H9 (cell line): ENCODE results near the gene ROBO3. TPM values are rescaled to one million over a fixed set of nuclear protein-coding genes. Genes with fewer than 3 reads are reported as not detected.

Experiments
- DNase-seq: peaks from one replicate; pipeline ENCODE4 v3.0.0-alpha.2; 2017
- H2AFZ ChIP-seq: one replicate; pipeline ENCODE4 v1.6.1; 2013; ENCODE audit warnings: mild to moderate bottlenecking, low read length, control low read depth, moderate library complexity
- H2AK5ac ChIP-seq: 2 replicates; pipeline ENCODE4 v1.6.1; 2013; ENCODE audit warnings: low read length, control low read depth, mixed read lengths; ENCODE audit not compliant: insufficient read length
- H2BK120ac ChIP-seq: one replicate; pipeline ENCODE4 v1.6.1; 2013; ENCODE audit warnings: low read depth, mild to moderate bottlenecking, low read length, control low read depth, inconsistent platforms; ENCODE audit not compliant: poor library complexity, severe bottlenecking
- H2BK12ac ChIP-seq: 2 replicates; pipeline ENCODE4 v1.6.1; 2013; ENCODE audit warnings: low read length, control low read depth, mixed read lengths, low read depth; ENCODE audit not compliant: insufficient read length
- H2BK15ac ChIP-seq: 2 replicates; pipeline ENCODE4 v1.6.1; 2013; ENCODE audit warnings: low read depth, low read length, control low read depth
- H2BK20ac ChIP-seq: one replicate; pipeline ENCODE4 v1.6.1; 2013; ENCODE audit warnings: low read depth, mild to moderate bottlenecking, low read length, control low read depth, inconsistent platforms; ENCODE audit not compliant: poor library complexity, severe bottlenecking
- H2BK5ac ChIP-seq: 2 replicates; pipeline ENCODE4 v1.6.1; 2013; ENCODE audit warnings: low read length, control low read depth, mixed read lengths; ENCODE audit not compliant: insufficient read length
- H3K14ac ChIP-seq: 2 replicates; pipeline ENCODE4 v1.6.1; 2013; ENCODE audit warnings: low read length, control low read depth; ENCODE audit not compliant: insufficient read depth
- H3K18ac ChIP-seq: 2 replicates; pipeline ENCODE4 v1.6.1; 2013; ENCODE audit warnings: low read depth, mild to moderate bottlenecking, mixed read lengths, low read length, control low read depth; ENCODE audit not compliant: insufficient read length
- H3K23ac ChIP-seq: 2 replicates; pipeline ENCODE4 v1.6.1; 2013; ENCODE audit warnings: low read length, control low read depth, mixed read lengths, low read depth; ENCODE audit not compliant: insufficient read length
- H3K23me2 ChIP-seq: 2 replicates; pipeline ENCODE4 v1.6.1; 2013; ENCODE audit warnings: low read depth, mild to moderate bottlenecking, mixed read lengths, low read length, control low read depth; ENCODE audit not compliant: insufficient read length, poor library complexity, severe bottlenecking
- H3K27ac ChIP-seq: 2 replicates; pipeline ENCODE4 v1.5.1; 2013; ENCODE audit warnings: low read length, control low read depth, mixed read lengths, low read depth; ENCODE audit not compliant: insufficient read length
- H3K27me3 ChIP-seq: 2 replicates; pipeline ENCODE4 v1.6.1; 2013; ENCODE audit warnings: low read length, control low read depth, inconsistent platforms; ENCODE audit not compliant: insufficient read depth
- H3K4ac ChIP-seq: 2 replicates; pipeline ENCODE4 v1.6.1; 2013; ENCODE audit warnings: low read depth, mild to moderate bottlenecking, control low read depth, inconsistent platforms, low read length, moderate library complexity
- H3K4me1 ChIP-seq: 2 replicates; pipeline ENCODE4 v1.6.1; 2013; ENCODE audit warnings: low read length, control low read depth, inconsistent platforms; ENCODE audit not compliant: insufficient read depth
- H3K4me2 ChIP-seq: 2 replicates; pipeline ENCODE4 v1.6.1; 2013; ENCODE audit warnings: low read length, control low read depth, mixed read lengths; ENCODE audit not compliant: insufficient read length, insufficient read depth
- H3K56ac ChIP-seq: 2 replicates; pipeline ENCODE4 v1.6.1; 2013; ENCODE audit warnings: low read depth, mild to moderate bottlenecking, mixed read lengths, low read length, control low read depth; ENCODE audit not compliant: insufficient read length
- H3K79me1 ChIP-seq: 2 replicates; pipeline ENCODE4 v1.6.1; 2013; ENCODE audit warnings: low read depth, mild to moderate bottlenecking, moderate library complexity, low read length, control low read depth, inconsistent platforms; ENCODE audit not compliant: insufficient read depth, poor library complexity, severe bottlenecking
- H3K79me2 ChIP-seq: 2 replicates; pipeline ENCODE4 v1.6.1; 2013; ENCODE audit warnings: low read length, control low read depth, inconsistent platforms; ENCODE audit not compliant: insufficient read depth
- H3K9ac ChIP-seq: 2 replicates; pipeline ENCODE4 v1.6.1; 2013; ENCODE audit warnings: low read length, control low read depth, mixed read lengths; ENCODE audit not compliant: insufficient read length; ENCODE audit errors: extremely low read depth
- H3K9me3 ChIP-seq: one replicate; pipeline ENCODE4 v1.6.1; 2013; ENCODE audit warnings: low read depth, low read length, inconsistent platforms; ENCODE audit not compliant: control insufficient read depth
- H3T11ph ChIP-seq: one replicate; pipeline ENCODE4 v1.6.1; 2013; ENCODE audit warnings: mild to moderate bottlenecking, low read length, control low read depth, inconsistent platforms
- H4K20me1 ChIP-seq: one replicate; pipeline ENCODE4 v1.6.1; 2013; ENCODE audit not compliant: control insufficient read depth, insufficient read length, insufficient read depth
- H4K5ac ChIP-seq: 2 replicates; pipeline ENCODE4 v1.6.1; 2013; ENCODE audit warnings: low read depth, mild to moderate bottlenecking, mixed read lengths, low read length, control low read depth; ENCODE audit not compliant: insufficient read length
- H4K8ac ChIP-seq: replicated peaks from 2 replicates; pipeline ENCODE4 v1.6.1; 2013; ENCODE audit warnings: low read length, control low read depth, mixed read lengths, low read depth; ENCODE audit not compliant: insufficient read length
- H4K91ac ChIP-seq: 2 replicates; pipeline ENCODE4 v1.6.1; 2013; ENCODE audit warnings: low read depth, mild to moderate bottlenecking, moderate library complexity, mixed read lengths, low read length, control low read depth; ENCODE audit not compliant: insufficient read length
- H3K27ac Mint-ChIP-seq, 3 experiments: 2 replicates in 2 of 3; 3 replicates in 1 of 3; pipeline ENCODE4 v1.8.0; 2020 to 2021; ENCODE audit warnings: mixed read lengths in 3 of 3, mild to moderate bottlenecking in 1 of 3, moderate library complexity in 1 of 3
- H3K27me3 Mint-ChIP-seq: 2 replicates; pipeline ENCODE4 v1.8.0; 2021; ENCODE audit warnings: low read depth, mild to moderate bottlenecking, moderate library complexity, mixed read lengths
- H3K36me3 Mint-ChIP-seq, 3 experiments: 2 replicates in 2 of 3; 3 replicates in 1 of 3; pipeline ENCODE4 v1.8.0; 2020 to 2021; ENCODE audit warnings: low read depth in 3 of 3, mixed read lengths in 3 of 3; ENCODE audit not compliant: insufficient read depth in 1 of 3
- H3K4me1 Mint-ChIP-seq, 2 experiments: 2 replicates each; pipeline ENCODE4 v1.8.0; 2020; ENCODE audit warnings: mixed read lengths in 2 of 2
- H3K4me3 Mint-ChIP-seq, 2 experiments: 2 replicates in 1 of 2; 3 replicates in 1 of 2; pipeline ENCODE4 v1.8.0; 2020 to 2021; ENCODE audit warnings: mild to moderate bottlenecking in 2 of 2, mixed read lengths in 2 of 2, moderate library complexity in 1 of 2
- H3K9me3 Mint-ChIP-seq, 2 experiments: 2 replicates in 1 of 2; 3 replicates in 1 of 2; pipeline ENCODE4 v1.8.0; 2020; ENCODE audit warnings: mild to moderate bottlenecking in 2 of 2, mixed read lengths in 2 of 2, moderate library complexity in 1 of 2
- WGBS: extraction: QIAGEN DNeasy Blood & Tissue Kit; methylation state at CpG from one replicate; pipeline ENCODE4 v1.1.7; 2013; ENCODE audit warnings: missing lambda C conversion rate, low lambda C conversion rate, mixed read lengths; ENCODE audit not compliant: insufficient read length; ENCODE audit errors: extremely low coverage; 5-methylcytosine and 5-hydroxymethylcytosine counted together
- total RNA-seq: library from RNA; stranded (reverse); gene quantifications from 2 replicates; pipeline ENCODE4 v1.2.1, GENCODE V29; 2021
- TF ChIP-seq, protein P1 (sequence below): fragments of 200-600 bp; sonication (generic); conservative IDR thresholded peaks from 3 replicates; pipeline ENCODE4 v1.8.0; 2021; ENCODE audit warnings: antibody characterized with exemption, mild to moderate bottlenecking

ROBO3 gene
- total RNA-seq, 1 experiment from 2014 or later = 12.6 TPM

DNA sequence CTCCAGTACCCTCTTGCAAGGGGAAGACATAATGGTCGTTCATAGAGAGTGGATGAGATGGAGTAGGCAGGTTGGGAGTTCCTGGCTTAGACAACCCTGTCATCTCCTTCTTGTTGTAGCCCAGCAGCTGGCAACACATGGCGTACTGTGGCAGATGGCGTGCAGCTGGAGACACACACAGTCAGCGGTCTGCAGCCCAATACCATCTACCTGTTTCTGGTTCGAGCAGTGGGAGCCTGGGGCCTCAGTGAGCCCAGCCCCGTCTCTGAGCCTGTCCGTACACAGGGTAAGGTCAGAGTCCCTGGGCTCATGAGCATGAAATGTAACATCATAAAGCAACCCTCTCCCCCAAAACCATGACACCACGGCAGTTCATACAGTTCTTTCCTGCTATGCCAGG is 8.7 kb downstream of the ROBO3 start:
- Histone ChIP-seq H3K18ac (no peak overlapping the region), H3K9me3 (no peaks in the 10 kb centered on the region), H4K8ac (no peak overlapping the region), H3K4ac (no peak overlapping the region), H3K56ac (no peak overlapping the region), H2BK120ac (no peak overlapping the region), H3K9ac (no peak overlapping the region), H4K20me1 (no peaks in the 10 kb centered on the region), H4K5ac (no peak overlapping the region), H3K79me2 (no peaks in the 10 kb centered on the region), H2AFZ (no peak overlapping the region), H4K91ac (no peak overlapping the region), H2BK12ac (no peak overlapping the region), H3K79me1 (no peaks in the 10 kb centered on the region), H3K23me2 (peaks cover 6% of the 10 kb centered on the region), H2AK5ac (no peak overlapping the region), H3K23ac (no peak overlapping the region), H3K14ac (no peak overlapping the region), H2BK20ac (no peak overlapping the region), H3K27me3 (peaks cover 37% of the 10 kb centered on the region), H3K27ac (no peak overlapping the region), H2BK5ac (no peak overlapping the region), H3K4me2 (no peak overlapping the region), H3T11ph (no peak overlapping the region), H2BK15ac (no peak overlapping the region), H3K4me1 (no peaks in the 10 kb centered on the region)
- Mint-ChIP-seq H3K4me1 (peaks cover 20 to 34% of the 10 kb centered on the region in 2 experiments), H3K4me3 (no peak overlapping the region), H3K27ac (no peak overlapping the region; a peak in 1 of 7 replicates), H3K9me3 (peaks cover 0 to 3% of the 10 kb centered on the region in 2 experiments; a peak in 2 of 5 replicates), H3K36me3 (no peaks in the 10 kb centered on the region; a peak in 2 of 7 replicates), H3K27me3 (peaks cover 72% of the 10 kb centered on the region)
- WGBS = no CpG with 5 or more reads among the region's 8 CpGs
- TF ChIP-seq, protein P1, sequence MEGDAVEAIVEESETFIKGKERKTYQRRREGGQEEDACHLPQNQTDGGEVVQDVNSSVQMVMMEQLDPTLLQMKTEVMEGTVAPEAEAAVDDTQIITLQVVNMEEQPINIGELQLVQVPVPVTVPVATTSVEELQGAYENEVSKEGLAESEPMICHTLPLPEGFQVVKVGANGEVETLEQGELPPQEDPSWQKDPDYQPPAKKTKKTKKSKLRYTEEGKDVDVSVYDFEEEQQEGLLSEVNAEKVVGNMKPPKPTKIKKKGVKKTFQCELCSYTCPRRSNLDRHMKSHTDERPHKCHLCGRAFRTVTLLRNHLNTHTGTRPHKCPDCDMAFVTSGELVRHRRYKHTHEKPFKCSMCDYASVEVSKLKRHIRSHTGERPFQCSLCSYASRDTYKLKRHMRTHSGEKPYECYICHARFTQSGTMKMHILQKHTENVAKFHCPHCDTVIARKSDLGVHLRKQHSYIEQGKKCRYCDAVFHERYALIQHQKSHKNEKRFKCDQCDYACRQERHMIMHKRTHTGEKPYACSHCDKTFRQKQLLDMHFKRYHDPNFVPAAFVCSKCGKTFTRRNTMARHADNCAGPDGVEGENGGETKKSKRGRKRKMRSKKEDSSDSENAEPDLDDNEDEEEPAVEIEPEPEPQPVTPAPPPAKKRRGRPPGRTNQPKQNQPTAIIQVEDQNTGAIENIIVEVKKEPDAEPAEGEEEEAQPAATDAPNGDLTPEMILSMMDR = no peak
- DNase-seq = no peak
